ENCODE data around the gene MAB21L2.
"Not testable (repeated sequence)": the region's sequence is repeated elsewhere in the genome, so short reads cannot be mapped to it uniquely, and the experiment has no call there.

The MAB21L2 gene

GRCh38 chr4:150582146-150582872 is at the start of gene MAB21L2:
Gene MAB21L2 (plus strand): TSS chr4:150582151. CDS start chr4:150583030, 879 bp downstream.
- no peak for DNase-seq

- no peak for DNase-seq
Observed at GRCh38 chr4:150533673-150534072, 48.3 kb upstream of the MAB21L2 start.

GRCh38 chr4:150534818-150535217 is 47.1 kb upstream of the MAB21L2 start:
- no peak for DNase-seq

GRCh38 chr4:150537911-150538310 is 44.0 kb upstream of the MAB21L2 start:
- DNase-seq = not testable (repeated sequence)

GRCh38 chr4:150540536-150540935 is 41.4 kb upstream of the MAB21L2 start:
- no peak for DNase-seq

GRCh38 chr4:150540959-150541360 is 41.0 kb upstream of the MAB21L2 start:
- no peak for DNase-seq

GRCh38 chr4:150541681-150542080 is 40.3 kb upstream of the MAB21L2 start:
- DNase-seq = no peak

GRCh38 chr4:150543042-150543441 is 38.9 kb upstream of the MAB21L2 start:
- no peak for DNase-seq

- DNase-seq = no peak
Observed at GRCh38 chr4:150546286-150546685, 35.7 kb upstream of the MAB21L2 start.

GRCh38 chr4:150547154-150547838 is 34.7 kb upstream of the MAB21L2 start:
- DNase-seq = no peak

- not testable (repeated sequence) for DNase-seq
Observed at GRCh38 chr4:150557811-150558210, 24.1 kb upstream of the MAB21L2 start.

- no peak for DNase-seq
Observed at GRCh38 chr4:150561143-150561737, 20.7 kb upstream of the MAB21L2 start.

- DNase-seq = no peak
Observed at GRCh38 chr4:150562250-150562649, 19.7 kb upstream of the MAB21L2 start.

GRCh38 chr4:150562751-150563150 is 19.2 kb upstream of the MAB21L2 start:
- no peak for DNase-seq

GRCh38 chr4:150564967-150565366 is 17.0 kb upstream of the MAB21L2 start:
- DNase-seq = not testable (repeated sequence)

GRCh38 chr4:150567070-150567469 is 14.9 kb upstream of the MAB21L2 start:
- DNase-seq = no peak

- DNase-seq = no peak
Observed at GRCh38 chr4:150569384-150569987, 12.5 kb upstream of the MAB21L2 start.

- no peak for DNase-seq
Observed at GRCh38 chr4:150569998-150570535, 11.9 kb upstream of the MAB21L2 start.

GRCh38 chr4:150570862-150571261 is 11.1 kb upstream of the MAB21L2 start:
- DNase-seq = no peak

GRCh38 chr4:150572704-150573504 is 9.0 kb upstream of the MAB21L2 start:
- no peak for DNase-seq

- no peak for DNase-seq
Observed at GRCh38 chr4:150573534-150573933, 8.4 kb upstream of the MAB21L2 start.

GRCh38 chr4:150574678-150575077 is 7.3 kb upstream of the MAB21L2 start:
- no peak for DNase-seq
